Bronchial epithelial cell (primary cell): Measurements from ENCODE around the gene TBC1D13. TPM values are rescaled to one million over a fixed set of nuclear protein-coding genes. Genes with fewer than 3 reads are reported as not detected.

Source experiments
- DNase-seq: peaks from one replicate; pipeline ENCODE4 v3.0.0-alpha.2; 2010; ENCODE audit warnings: low read depth
- FAIRE-seq: peaks from 2 replicates; lab custom pipeline; 2011; peaks lifted over from hg19 to GRCh38; lab: Jason Lieb, UNC
- H3K27me3 ChIP-seq: 2 replicates; pipeline ENCODE4 v1.5.1; 2011; ENCODE audit warnings: low read length; ENCODE audit not compliant: control insufficient read depth, insufficient read depth
- H3K36me3 ChIP-seq: 2 replicates; pipeline ENCODE4 v1.5.1; 2011; ENCODE audit warnings: low read length; ENCODE audit not compliant: control insufficient read depth, insufficient read depth
- H3K4me3 ChIP-seq: 2 replicates; pipeline ENCODE4 v1.5.1; 2011; ENCODE audit warnings: mild to moderate bottlenecking, low read depth, low read length, control low read depth
- CTCF ChIP-seq: IDR thresholded peaks from 2 replicates; pipeline ENCODE4 v1.5.1; 2011; ENCODE audit warnings: mild to moderate bottlenecking, moderate library complexity, low read length, control low read depth, inconsistent platforms; ENCODE audit not compliant: insufficient read depth, severe bottlenecking
- total RNA-seq: library from RNA; depleted of rRNA; stranded (reverse); fragments of >200 nt; gene quantifications from 2 replicates; pipeline ENCODE4 v1.2.1, GENCODE V29; 2014

The TBC1D13 gene
- total RNA-seq, 1 donor from 2014 or later: 12.6 TPM

- DNase-seq (no peak), FAIRE-seq (no peak)
- no peak for TF ChIP-seq CTCF
- Histone ChIP-seq H3K36me3 (peaks cover 17% of the 10 kb centered on the region), H3K4me3 (no peak overlapping the region), H3K27me3 (no peaks in the 10 kb centered on the region)
Measured at GRCh38 chr9:128753627-128754026, 33.4 kb upstream of the TBC1D13 start.

- no peak for DNase-seq
- no peak overlapping the region for H3K4me3 ChIP-seq
- no peaks in the 10 kb centered on the region for H3K27me3 ChIP-seq
- peaks cover 9% of the 10 kb centered on the region for H3K36me3 ChIP-seq
- no peak for FAIRE-seq
- no peak for TF ChIP-seq CTCF
Measured at GRCh38 chr9:128757602-128758001, 29.5 kb upstream of the TBC1D13 start.

- no peaks in the 10 kb centered on the region for H3K27me3 ChIP-seq
- DNase-seq (no peak), FAIRE-seq (no peak)
- no peak for TF ChIP-seq CTCF
- peaks cover 2% of the 10 kb centered on the region for H3K36me3 ChIP-seq
- H3K4me3 ChIP-seq: no peak overlapping the region
Measured at GRCh38 chr9:128762671-128763449, 24.2 kb upstream of the TBC1D13 start.

GRCh38 chr9:128764361-128764760 is 22.7 kb upstream of the TBC1D13 start:
- no peak for TF ChIP-seq CTCF
- no peak overlapping the region for H3K4me3 ChIP-seq
- FAIRE-seq (no peak), DNase-seq (no peak)
- peaks cover 2% of the 10 kb centered on the region for H3K36me3 ChIP-seq
- H3K27me3 ChIP-seq: no peaks in the 10 kb centered on the region

GRCh38 chr9:128765499-128765898 is 21.6 kb upstream of the TBC1D13 start:
- FAIRE-seq: no peak
- no peak for TF ChIP-seq CTCF
- Histone ChIP-seq H3K4me3 (no peak overlapping the region), H3K36me3 (peaks cover 2% of the 10 kb centered on the region), H3K27me3 (no peaks in the 10 kb centered on the region)
- DNase-seq: no peak

- no peak for DNase-seq
- peaks cover 2% of the 10 kb centered on the region for H3K36me3 ChIP-seq
- no peak for FAIRE-seq
- no peaks in the 10 kb centered on the region for H3K27me3 ChIP-seq
- no peak overlapping the region for H3K4me3 ChIP-seq
- no peak for TF ChIP-seq CTCF
Measured at GRCh38 chr9:128768606-128769005, 18.4 kb upstream of the TBC1D13 start.
